VCaP (cell line): ENCODE measurements around the gene CNOT2.

Source experiments
- H3K27ac ChIP-seq: fragments of 450-650 bp; 2 replicates; pipeline ENCODE4 v1.5.1; 2017
- CTCF ChIP-seq: fragments of 450-650 bp; conservative IDR thresholded peaks from 2 replicates; pipeline ENCODE4 v1.5.1; 2017; ENCODE audit warnings: mild to moderate bottlenecking, moderate library complexity

The CNOT2 gene

GRCh38 chr12:70305794-70306193, 62.6 kb downstream of the CNOT2 start:
- no peak overlapping the region for H3K27ac ChIP-seq
- TF ChIP-seq CTCF: no peak

DNA sequence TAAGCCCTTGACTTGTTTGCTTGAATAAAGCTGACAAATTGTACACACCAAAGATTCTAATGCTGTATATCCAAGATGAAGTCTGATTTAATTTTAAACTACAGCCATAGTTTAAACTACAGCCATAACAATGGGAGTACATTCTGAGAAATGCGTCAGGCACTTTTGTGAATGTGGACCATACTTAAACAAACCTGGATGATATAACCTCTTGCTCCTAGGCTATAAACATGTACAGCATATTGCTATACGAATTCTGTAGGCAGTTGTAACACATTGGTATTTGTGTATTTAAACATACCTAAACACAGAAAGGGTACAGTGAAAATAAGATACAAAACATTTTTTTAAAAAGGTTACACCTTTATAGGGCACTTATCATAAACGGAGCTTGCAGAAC, 63.4 kb downstream of the CNOT2 start:
- no peak for TF ChIP-seq CTCF
- H3K27ac ChIP-seq: no peak overlapping the region

GRCh38 chr12:70307868-70308267, 64.6 kb downstream of the CNOT2 start:
- no peak overlapping the region for H3K27ac ChIP-seq
- no peak for TF ChIP-seq CTCF

DNA sequence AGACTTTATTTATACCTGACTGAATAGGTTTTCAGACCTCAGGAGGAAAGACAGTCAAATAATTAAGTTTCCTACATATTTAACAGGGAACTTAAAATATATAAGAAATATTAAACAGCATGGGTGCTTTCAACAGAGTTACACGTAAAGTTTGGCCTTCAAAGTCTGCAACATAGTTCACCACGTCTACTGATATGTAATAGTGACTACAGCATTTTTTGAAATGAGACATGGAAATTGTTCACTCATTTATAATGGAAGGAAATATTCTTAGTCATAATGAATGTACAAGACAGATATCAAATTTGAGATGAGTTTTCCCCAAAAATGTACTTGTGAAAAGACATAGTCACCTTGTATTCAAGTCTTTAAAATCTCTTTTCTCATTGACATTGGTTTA, 66.1 kb downstream of the CNOT2 start:
- no peak overlapping the region for H3K27ac ChIP-seq
- TF ChIP-seq CTCF: no peak

DNA sequence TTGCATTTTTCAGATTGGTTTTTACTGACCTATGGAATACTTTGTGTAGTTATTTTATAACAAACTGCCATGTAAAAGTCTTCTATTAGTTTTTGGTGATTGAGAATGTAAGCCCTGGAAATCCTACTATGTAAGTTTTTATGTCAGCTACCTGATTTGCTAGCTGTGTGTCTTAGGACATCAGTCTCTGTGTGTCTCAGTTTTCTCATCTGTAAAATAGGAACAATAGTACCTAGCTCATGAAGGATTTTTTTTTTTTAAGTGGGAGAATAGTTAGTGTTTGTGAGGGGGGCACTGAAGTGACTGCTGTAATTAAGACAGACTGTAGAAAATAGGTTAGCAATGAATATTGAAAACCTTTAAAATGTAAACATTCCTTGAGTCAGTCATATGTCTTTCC, 70.9 kb downstream of the CNOT2 start:
- no peak for TF ChIP-seq CTCF
- no peak overlapping the region for H3K27ac ChIP-seq

GRCh38 chr12:70317781-70318180, 74.5 kb downstream of the CNOT2 start:
- no peak overlapping the region for H3K27ac ChIP-seq
- TF ChIP-seq CTCF: no peak

DNA sequence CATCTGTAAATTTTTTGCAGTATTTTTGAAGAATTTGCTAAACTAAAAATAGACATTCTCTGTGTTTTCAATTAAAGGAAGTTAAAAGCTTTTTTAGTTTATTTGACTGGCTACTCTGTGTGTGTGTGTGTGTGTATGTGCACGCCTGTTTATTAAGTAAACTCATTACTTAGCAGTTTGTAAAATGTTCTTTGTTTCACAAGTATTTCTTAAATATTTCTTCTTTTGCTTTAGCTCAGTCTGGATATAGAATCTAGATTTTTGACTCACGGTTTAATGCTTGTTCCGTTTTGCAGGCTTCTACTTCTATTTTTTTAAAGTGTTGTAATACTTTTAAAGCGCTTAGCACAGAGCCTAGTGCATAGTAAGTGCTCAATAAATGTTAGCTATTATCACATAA, 76.4 kb downstream of the CNOT2 start:
- no peak overlapping the region for H3K27ac ChIP-seq
- TF ChIP-seq CTCF: no peak

DNA sequence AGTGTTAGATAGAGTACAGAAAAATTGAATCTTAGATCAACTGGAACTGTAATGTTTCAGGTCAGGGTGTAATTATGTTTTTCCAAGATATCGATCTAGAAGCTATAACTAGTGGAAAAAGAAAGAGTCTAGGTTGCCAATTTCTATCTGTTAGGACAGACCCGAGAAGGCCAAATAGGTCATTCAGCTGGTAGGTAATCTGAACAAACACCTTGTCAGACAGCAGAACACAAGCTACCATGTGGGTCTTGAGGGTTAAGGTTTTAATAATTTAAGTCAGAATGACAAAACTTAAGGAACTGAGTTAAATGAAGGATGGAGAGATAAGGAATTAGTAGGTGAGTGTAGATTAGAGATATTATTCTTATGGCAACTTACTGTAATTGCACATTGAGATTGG, 78.0 kb downstream of the CNOT2 start:
- H3K27ac ChIP-seq: no peak overlapping the region
- TF ChIP-seq CTCF: no peak
